Natural killer cell (primary cell): ENCODE measurements around the gene PLEKHF1. TPM values are rescaled to one million over a fixed set of nuclear protein-coding genes. Genes with fewer than 3 reads are reported as not detected.

ENCODE experiments used
- ATAC-seq, 3 donors: fragments of 150-1000 bp in 2 of 3; fragments of 200-7000 bp in 1 of 3; cut with Tn5 transposase; 1 replicate in 1 of 3; 2 replicates in 2 of 3; pipeline ENCODE4 v1.10.0; 2021; ENCODE audit warnings: mild to moderate bottlenecking in 2 of 3, moderate library complexity in 2 of 3
- DNase-seq, 2 donors: peaks; one replicate each; pipeline versions ENCODE4 v3.0.0 to v3.0.0-alpha.2; 2013 to 2021; ENCODE audit warnings: mixed read lengths in 1 of 2
- H3K27ac ChIP-seq: one replicate; pipeline ENCODE4 v1.5.1; 2013; ENCODE audit warnings: mild to moderate bottlenecking, low read length
- H3K27me3 ChIP-seq: one replicate; pipeline ENCODE4 v1.6.1; 2013; ENCODE audit warnings: low read length; ENCODE audit not compliant: control insufficient read depth, insufficient read depth
- H3K36me3 ChIP-seq: one replicate; pipeline ENCODE4 v1.6.1; 2013; ENCODE audit warnings: low read length; ENCODE audit not compliant: control insufficient read depth, insufficient read depth
- H3K4me1 ChIP-seq: one replicate; pipeline ENCODE4 v1.6.1; 2013; ENCODE audit warnings: low read length; ENCODE audit not compliant: control insufficient read depth, insufficient read depth
- H3K4me3 ChIP-seq: one replicate; pipeline ENCODE4 v1.5.1; 2013; ENCODE audit warnings: low read length
- H3K9me3 ChIP-seq: one replicate; pipeline ENCODE4 v1.6.1; 2013; ENCODE audit warnings: low read length; ENCODE audit not compliant: control insufficient read depth, insufficient read depth
- H3K27ac Mint-ChIP-seq, 2 donors: one replicate each; pipeline ENCODE4 v1.8.0; 2022; ENCODE audit warnings: mild to moderate bottlenecking in 2 of 2, mixed read lengths in 2 of 2, moderate library complexity in 1 of 2
- H3K27me3 Mint-ChIP-seq, 2 donors: one replicate each; pipeline ENCODE4 v1.8.0; 2022; ENCODE audit warnings: low read depth in 2 of 2, mixed read lengths in 2 of 2
- H3K36me3 Mint-ChIP-seq: one replicate; pipeline ENCODE4 v1.8.0; 2022; ENCODE audit warnings: mixed read lengths
- H3K4me1 Mint-ChIP-seq, 2 donors: one replicate each; pipeline ENCODE4 v1.8.0; 2022; ENCODE audit warnings: mixed read lengths in 2 of 2
- H3K4me3 Mint-ChIP-seq: one replicate; pipeline ENCODE4 v1.8.0; 2022; ENCODE audit warnings: mild to moderate bottlenecking, moderate library complexity, mixed read lengths
- H3K9me3 Mint-ChIP-seq, 2 donors: one replicate each; pipeline ENCODE4 v1.8.0; 2022; ENCODE audit warnings: mixed read lengths in 2 of 2
- CTCF ChIP-seq: fragments of 200-600 bp; IDR thresholded peaks from one replicate; pipeline ENCODE4 v1.8.0; 2022; ENCODE audit warnings: antibody characterized with exemption
- WGBS: methylation state at CpG from one replicate; pipeline ENCODE4 v1.1.7; 2013; ENCODE audit warnings: missing lambda C conversion rate; ENCODE audit not compliant: insufficient coverage; 5-methylcytosine and 5-hydroxymethylcytosine counted together
- intact Hi-C: fragments of 100-400 bp; cut with micrococcal nuclease; formaldehyde crosslinking; loops from one replicate; pipeline ENCODE4 v1.14.2; 2022
- total RNA-seq, 4 donors: library from RNA; stranded (reverse); fragments of 120-200 nt in 1 of 4; gene quantifications; one replicate each; pipeline versions ENCODE4 v1.2.3 to v1.2.4, GENCODE V29; 2013 to 2022

Gene PLEKHF1
- total RNA-seq, 3 donors from 2014 or later (not counting 1 experiment from before 2014, with no cell fraction given), result 53.0 to 81.8 (median 53.8) TPM

GRCh38 chr19:29675120-29675649, 9.9 kb downstream of the PLEKHF1 start:
- Histone ChIP-seq H3K9me3 (no peaks in the 10 kb centered on the region), H3K36me3 (peaks cover 46% of the 10 kb centered on the region), H3K27me3 (no peaks in the 10 kb centered on the region), H3K27ac (peak overlapping the region; percentile 96), H3K4me1 (peaks cover 100% of the 10 kb centered on the region), H3K4me3 (no peak overlapping the region)
- intact Hi-C loops, result no loop called here
- ATAC-seq (no peak), DNase-seq (no peak)
- Mint-ChIP-seq H3K4me3 (peak overlapping the region; percentile 79), H3K27ac (peak overlapping the region; percentile 90 to 98), H3K36me3 (no peaks in the 10 kb centered on the region), H3K9me3 (no peaks in the 10 kb centered on the region), H3K4me1 (peaks cover 66 to 74% of the 10 kb centered on the region in 2 donors), H3K27me3 (no peaks in the 10 kb centered on the region)
- 86% methylated on average over 10 of the region's 10 CpGs for WGBS
- no peak for TF ChIP-seq CTCF

- Mint-ChIP-seq H3K4me1 (peaks cover 67 to 76% of the 10 kb centered on the region in 2 donors), H3K9me3 (no peaks in the 10 kb centered on the region), H3K27me3 (no peaks in the 10 kb centered on the region), H3K4me3 (peak overlapping the region; percentile 79), H3K36me3 (no peaks in the 10 kb centered on the region), H3K27ac (peak overlapping the region; percentile 90 to 98)
- Histone ChIP-seq H3K27me3 (no peaks in the 10 kb centered on the region), H3K4me1 (peaks cover 100% of the 10 kb centered on the region), H3K9me3 (no peaks in the 10 kb centered on the region), H3K36me3 (peaks cover 46% of the 10 kb centered on the region), H3K4me3 (no peak overlapping the region), H3K27ac (peak overlapping the region; percentile 96)
- no peak for DNase-seq
- ATAC-seq, result no peak
- intact Hi-C loops, result no loop called here
- no peak for TF ChIP-seq CTCF
- 68% methylated on average over 13 of the region's 13 CpGs for WGBS
Measured at GRCh38 chr19:29675650-29676186, 10.5 kb downstream of the PLEKHF1 start.

- Mint-ChIP-seq H3K27ac (peak overlapping the region; percentile 90 to 98), H3K9me3 (no peaks in the 10 kb centered on the region), H3K4me3 (peak overlapping the region; percentile 75), H3K27me3 (no peaks in the 10 kb centered on the region), H3K4me1 (peaks cover 68 to 76% of the 10 kb centered on the region in 2 donors), H3K36me3 (no peaks in the 10 kb centered on the region)
- DNase-seq (no peak), ATAC-seq (no peak)
- Histone ChIP-seq H3K27me3 (no peaks in the 10 kb centered on the region), H3K27ac (peak overlapping the region; percentile 96), H3K4me1 (peaks cover 100% of the 10 kb centered on the region), H3K9me3 (no peaks in the 10 kb centered on the region), H3K4me3 (no peak overlapping the region), H3K36me3 (peaks cover 46% of the 10 kb centered on the region)
- intact Hi-C loops, result no loop called here
- 62% methylated on average over 8 of the region's 8 CpGs for WGBS
- TF ChIP-seq CTCF, result no peak
Measured at GRCh38 chr19:29676586-29676985, 11.3 kb downstream of the PLEKHF1 start.
